WTC11 (cell line): ENCODE data around the gene CLSTN2. TPM values are rescaled to one million over a fixed set of nuclear protein-coding genes. Genes with fewer than 3 reads are reported as not detected.
A peak's percentile ranks its signal among the peaks of the same experiment; 100 is the strongest.

Experiments used
- ATAC-seq: fragments of 200-7000 bp; cut with Tn5 transposase; 2 replicates; pipeline ENCODE4 v1.10.0; 2021; ENCODE audit warnings: mild to moderate bottlenecking, moderate library complexity
- CTCF ChIA-PET: fragments of 300-600 bp; sonication (Branson Sonifier 250); formaldehyde crosslinking; loops from one replicate; lab custom pipeline; 2021; ENCODE audit warnings: antibody characterized with exemption; lab: Charles Lee
- POLR2A ChIA-PET: fragments of 350-600 bp; sonication (Branson Sonifier 250); formaldehyde crosslinking; loops from one replicate; lab custom pipeline; 2021; ENCODE audit warnings: antibody characterized with exemption; lab: Charles Lee
- DNase-seq: peaks from one replicate; pipeline ENCODE4 v3.0.0; 2021; ENCODE audit warnings: low spot score
- H3K27ac Mint-ChIP-seq: 2 replicates; pipeline ENCODE4 v1.8.0; 2021; ENCODE audit warnings: mixed read lengths
- H3K27me3 Mint-ChIP-seq: 2 replicates; pipeline ENCODE4 v1.8.0; 2021; ENCODE audit warnings: low read depth, mild to moderate bottlenecking, moderate library complexity, mixed read lengths
- H3K36me3 Mint-ChIP-seq: 2 replicates; pipeline ENCODE4 v1.8.0; 2021; ENCODE audit warnings: mixed read lengths
- H3K4me1 Mint-ChIP-seq: 2 replicates; pipeline ENCODE4 v1.8.0; 2022; ENCODE audit warnings: mixed read lengths
- H3K4me3 Mint-ChIP-seq: 2 replicates; pipeline ENCODE4 v1.8.0; 2021; ENCODE audit warnings: mild to moderate bottlenecking, moderate library complexity, mixed read lengths
- H3K9me3 Mint-ChIP-seq: 2 replicates; pipeline ENCODE4 v1.8.0; 2021; ENCODE audit warnings: mixed read lengths
- AR ChIP-seq: fragments of 250-450 bp; sonication (Bioruptor Pico); IDR thresholded peaks from 2 replicates; pipeline ENCODE4 v1.9.0; 2021; ENCODE audit warnings: mild to moderate bottlenecking
- ATF6 ChIP-seq: sonication (generic); formaldehyde crosslinking; IDR thresholded peaks from 2 replicates; pipeline ENCODE4 v1.8.1; 2023; ENCODE audit warnings: mild to moderate bottlenecking, missing genetic modification reagents
- E2F4 ChIP-seq: sonication (generic); formaldehyde crosslinking; IDR thresholded peaks from 2 replicates; pipeline ENCODE4 v1.8.1; 2022; ENCODE audit warnings: low read depth, mild to moderate bottlenecking, moderate library complexity, missing genetic modification reagents, borderline replicate concordance
- EMX1 ChIP-seq: fragments of 250-450 bp; sonication (Bioruptor Pico); IDR thresholded peaks from 2 replicates; pipeline ENCODE4 v1.8.0; 2021; ENCODE audit warnings: mild to moderate bottlenecking
- ETV6 ChIP-seq: sonication (generic); formaldehyde crosslinking; IDR thresholded peaks from 2 replicates; pipeline ENCODE4 v1.8.1; 2022; ENCODE audit warnings: mild to moderate bottlenecking, missing genetic modification reagents
- GTF2I ChIP-seq: fragments of 250-450 bp; sonication (Bioruptor Pico); conservative IDR thresholded peaks from 2 replicates; pipeline ENCODE4 v1.4.0; 2021; ENCODE audit warnings: mild to moderate bottlenecking
- NFATC4 ChIP-seq: fragments of 250-450 bp; sonication (Bioruptor Pico); IDR thresholded peaks from 2 replicates; pipeline ENCODE4 v1.9.0; 2021; ENCODE audit warnings: mild to moderate bottlenecking
- NR2C2 ChIP-seq: sonication (generic); formaldehyde crosslinking; IDR thresholded peaks from 2 replicates; pipeline ENCODE4 v1.8.0; 2022; ENCODE audit warnings: mild to moderate bottlenecking, missing genetic modification reagents
- PREB ChIP-seq: sonication (generic); formaldehyde crosslinking; IDR thresholded peaks from 2 replicates; pipeline ENCODE4 v1.8.1; 2022; ENCODE audit warnings: mild to moderate bottlenecking, missing genetic modification reagents, moderate library complexity, borderline replicate concordance
- STAT6 ChIP-seq: sonication (generic); formaldehyde crosslinking; conservative IDR thresholded peaks from 2 replicates; pipeline ENCODE4 v1.8.1; 2023; ENCODE audit warnings: mild to moderate bottlenecking, low read depth, missing genetic modification reagents, moderate library complexity
- TP53 ChIP-seq: sonication (generic); formaldehyde crosslinking; IDR thresholded peaks from 2 replicates; pipeline ENCODE4 v1.8.1; 2023; ENCODE audit warnings: mild to moderate bottlenecking, missing genetic modification reagents
- ZBTB21 ChIP-seq: sonication (generic); formaldehyde crosslinking; IDR thresholded peaks from 2 replicates; pipeline ENCODE4 v1.8.1; 2023; ENCODE audit warnings: mild to moderate bottlenecking, missing genetic modification reagents, borderline replicate concordance
- ZNF532 ChIP-seq: fragments of 250-450 bp; sonication (Bioruptor Pico); IDR thresholded peaks from 2 replicates; pipeline ENCODE4 v1.9.0; 2021; ENCODE audit warnings: mild to moderate bottlenecking, borderline replicate concordance
- total RNA-seq: library from RNA; stranded (reverse); gene quantifications from 3 replicates; pipeline ENCODE4 v1.2.3, GENCODE V29; 2021
- TF ChIP-seq, protein P1 (sequence below): sonication (generic); formaldehyde crosslinking; IDR thresholded peaks from 2 replicates; pipeline ENCODE4 v1.8.1; 2022; ENCODE audit warnings: missing genetic modification reagents, borderline replicate concordance
- TF ChIP-seq, protein P2 (sequence below): fragments of 250-450 bp; sonication (Bioruptor Pico); IDR thresholded peaks from 2 replicates; pipeline ENCODE4 v1.9.0; 2021; ENCODE audit warnings: moderate library complexity, mild to moderate bottlenecking, inconsistent platforms, borderline replicate concordance
- TF ChIP-seq, protein P3 (sequence below): sonication (generic); formaldehyde crosslinking; IDR thresholded peaks from 2 replicates; pipeline ENCODE4 v1.8.0; 2022; ENCODE audit warnings: mild to moderate bottlenecking, missing genetic modification reagents

CLSTN2 gene
- total RNA-seq, 1 experiment from 2014 or later: 0.35 TPM

GRCh38 chr3:140398387-140398786, 463.4 kb downstream of the CLSTN2 start:
- no peak for TF ChIP-seq PREB (CRISPR knock-in tag)
- TF ChIP-seq, protein P1, sequence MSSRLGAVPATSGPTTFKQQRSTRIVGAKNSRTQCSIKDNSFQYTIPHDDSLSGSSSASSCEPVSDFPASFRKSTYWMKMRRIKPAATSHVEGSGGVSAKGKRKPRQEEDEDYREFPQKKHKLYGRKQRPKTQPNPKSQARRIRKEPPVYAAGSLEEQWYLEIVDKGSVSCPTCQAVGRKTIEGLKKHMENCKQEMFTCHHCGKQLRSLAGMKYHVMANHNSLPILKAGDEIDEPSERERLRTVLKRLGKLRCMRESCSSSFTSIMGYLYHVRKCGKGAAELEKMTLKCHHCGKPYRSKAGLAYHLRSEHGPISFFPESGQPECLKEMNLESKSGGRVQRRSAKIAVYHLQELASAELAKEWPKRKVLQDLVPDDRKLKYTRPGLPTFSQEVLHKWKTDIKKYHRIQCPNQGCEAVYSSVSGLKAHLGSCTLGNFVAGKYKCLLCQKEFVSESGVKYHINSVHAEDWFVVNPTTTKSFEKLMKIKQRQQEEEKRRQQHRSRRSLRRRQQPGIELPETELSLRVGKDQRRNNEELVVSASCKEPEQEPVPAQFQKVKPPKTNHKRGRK (CRISPR knock-in tag): no peak
- TF ChIP-seq ZNF532 (CRISPR knock-in tag): no peak
- TF ChIP-seq ATF6 (CRISPR knock-in tag): no peak
- TF ChIP-seq GTF2I (CRISPR knock-in tag): no peak
- no peak for TF ChIP-seq NFATC4 (CRISPR knock-in tag)
- no peak for TF ChIP-seq STAT6 (CRISPR knock-in tag)
- TF ChIP-seq, protein P2, sequence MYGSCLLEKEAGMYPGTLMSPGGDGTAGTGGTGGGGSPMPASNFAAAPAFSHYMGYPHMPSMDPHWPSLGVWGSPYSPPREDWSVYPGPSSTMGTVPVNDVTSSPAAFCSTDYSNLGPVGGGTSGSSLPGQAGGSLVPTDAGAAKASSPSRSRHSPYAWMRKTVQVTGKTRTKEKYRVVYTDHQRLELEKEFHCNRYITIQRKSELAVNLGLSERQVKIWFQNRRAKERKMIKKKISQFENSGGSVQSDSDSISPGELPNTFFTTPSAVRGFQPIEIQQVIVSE (CRISPR knock-in tag): no peak
- TF ChIP-seq ETV6 (CRISPR knock-in tag): no peak
- DNase-seq: no peak
- Mint-ChIP-seq H3K4me1 (peaks cover 11% of the 10 kb centered on the region), H3K4me3 (no peak overlapping the region), H3K27me3 (no peaks in the 10 kb centered on the region), H3K36me3 (no peaks in the 10 kb centered on the region), H3K27ac (no peak overlapping the region), H3K9me3 (0 out of 2 replicates have a peak, but pooled peaks cover 3% of the 10 kb centered on the region)
- POLR2A ChIA-PET: no interaction called here
- CTCF ChIA-PET: no interaction called here
- no peak for ATAC-seq

DNA sequence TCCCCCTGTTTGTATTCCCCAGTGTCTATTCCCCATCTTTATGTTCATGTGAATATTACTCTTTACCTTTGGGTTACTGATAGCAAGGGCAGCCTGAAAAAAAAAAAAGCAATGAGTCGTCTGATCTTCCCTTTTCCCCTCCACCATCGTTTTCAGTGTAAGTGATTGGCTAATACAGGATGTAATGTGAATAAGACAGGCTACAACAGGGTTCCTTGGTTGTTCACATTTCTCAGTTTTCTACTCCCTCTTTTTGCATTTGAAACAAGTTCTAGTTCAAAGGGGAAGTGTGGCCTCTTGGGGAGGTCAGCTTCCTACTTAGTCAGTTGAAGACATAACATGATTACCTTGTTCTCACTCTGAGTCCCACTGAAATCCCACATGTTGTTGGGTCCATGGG, 464.9 kb downstream of the CLSTN2 start:
- ChIA-PET POLR2A (no interaction called here), CTCF (no interaction called here)
- ATAC-seq: no peak
- Mint-ChIP-seq H3K27ac (peak overlapping the region; percentile 6; the same call in 1 of the 2 replicates), H3K4me3 (no peak overlapping the region), H3K9me3 (0 out of 2 replicates have a peak, but pooled peaks cover 3% of the 10 kb centered on the region), H3K4me1 (peaks cover 11% of the 10 kb centered on the region), H3K36me3 (no peaks in the 10 kb centered on the region), H3K27me3 (no peaks in the 10 kb centered on the region)
- TF ChIP-seq EMX1 (CRISPR knock-in tag) (no peak), AR (CRISPR knock-in tag) (no peak), E2F4 (CRISPR knock-in tag) (no peak), ZBTB21 (CRISPR knock-in tag) (no peak), TP53 (no peak), NR2C2 (CRISPR knock-in tag) (no peak)
- TF ChIP-seq, protein P3, sequence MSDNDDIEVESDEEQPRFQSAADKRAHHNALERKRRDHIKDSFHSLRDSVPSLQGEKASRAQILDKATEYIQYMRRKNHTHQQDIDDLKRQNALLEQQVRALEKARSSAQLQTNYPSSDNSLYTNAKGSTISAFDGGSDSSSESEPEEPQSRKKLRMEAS (CRISPR knock-in tag): no peak
- DNase-seq: no peak
